SU-DHL-6 (cell line): ENCODE measurements around the gene NEB.

Source experiments
- CTCF ChIP-seq: fragments of 200-600 bp; sonication (generic); IDR thresholded peaks from one replicate; pipeline ENCODE4 v1.5.1; 2017; ENCODE audit warnings: antibody characterized with exemption, mild to moderate bottlenecking, low read length, moderate library complexity; ENCODE audit not compliant: insufficient read depth, poor library complexity, severe bottlenecking
- EZH2phosphoT487 ChIP-seq: fragments of 200-600 bp; sonication (generic), shearing (Covaris generic); conservative IDR thresholded peaks from 2 replicates; pipeline ENCODE4 v1.6.1; 2018; ENCODE audit warnings: mild to moderate bottlenecking, antibody characterized with exemption, low read length, moderate library complexity, mixed read lengths

- TF ChIP-seq CTCF (no peak), EZH2phosphoT487 (no peak)
These were observed 23.6 kb upstream of the NEB start for GRCh38 chr2:151757861-151758260.
